Endothelial cell of umbilical vein (primary cell): ENCODE data around the gene PAK6. TPM values are rescaled to one million over a fixed set of nuclear protein-coding genes. Genes with fewer than 3 reads are reported as not detected.
A peak's percentile ranks its signal among the peaks of the same experiment; 100 is the strongest.

Source experiments
- BruUV-seq: library from RNA; stranded (reverse); fragments of 400-500 nt; replicated peaks from 2 replicates; lab custom pipeline; 2021; lab: Mats Ljungman, UMichigan
- CTCF ChIA-PET: fragments of 300-600, 350-600 bp; sonication (Branson Sonifier 250); formaldehyde crosslinking; loops from one replicate; lab custom pipeline; 2021; ENCODE audit warnings: antibody characterized with exemption, inconsistent platforms; lab: Charles Lee
- POLR2A ChIA-PET: fragments of 300-600, 350-600 bp; sonication (Branson Sonifier 250); formaldehyde crosslinking; loops from one replicate; lab custom pipeline; 2021; ENCODE audit warnings: antibody characterized with exemption, inconsistent platforms; lab: Charles Lee
- DNase-seq: peaks from one replicate; pipeline ENCODE4 v3.0.0-alpha.2; 2011; ENCODE audit warnings: low read depth, low spot score
- FAIRE-seq: peaks from 2 replicates; lab custom pipeline; 2011; peaks lifted over from hg19 to GRCh38; lab: Jason Lieb, UNC
- H2AFZ ChIP-seq: 2 replicates; pipeline ENCODE4 v1.6.0; 2012; ENCODE audit warnings: low read depth, low read length, control low read depth, inconsistent platforms
- H3K27ac ChIP-seq: 2 replicates; pipeline ENCODE4 v1.5.1; 2011; ENCODE audit warnings: low read depth, mild to moderate bottlenecking, control low read depth, low read length, moderate library complexity; ENCODE audit not compliant: insufficient read depth
- H3K27me3 ChIP-seq, 2 experiments: 2 replicates each; pipeline versions ENCODE4 v1.6.0 to v1.6.1; 2011; ENCODE audit warnings: low read length in 2 of 2, mixed read lengths in 1 of 2; ENCODE audit not compliant: control insufficient read depth in 2 of 2, insufficient read depth in 2 of 2
- H3K36me3 ChIP-seq, 2 experiments: 2 replicates in 1 of 2; 3 replicates in 1 of 2; pipeline ENCODE4 v1.5.1; 2011; ENCODE audit warnings: low read length in 2 of 2, mild to moderate bottlenecking in 1 of 2, moderate library complexity in 1 of 2; ENCODE audit not compliant: control insufficient read depth in 2 of 2, insufficient read depth in 2 of 2; ENCODE audit errors: extremely low read depth in 1 of 2
- H3K4me1 ChIP-seq: 3 replicates; pipeline ENCODE4 v1.5.1; 2011; ENCODE audit warnings: mild to moderate bottlenecking, low read length; ENCODE audit not compliant: control insufficient read depth, insufficient read depth; ENCODE audit errors: extremely low read depth
- H3K4me2 ChIP-seq: 2 replicates; pipeline ENCODE4 v1.6.1; 2011; ENCODE audit warnings: low read length, control low read depth, mixed read lengths; ENCODE audit not compliant: insufficient read depth
- H3K4me3 ChIP-seq, 3 experiments: fragments of 200-600 bp in 1 of 3; sonication (generic), shearing (Covaris generic) in 1 of 3; replicated peaks in 1 of 3; 2 replicates each; pipeline ENCODE4 v1.5.1; 2011 to 2016; ENCODE audit warnings: control low read depth in 3 of 3, low read length in 3 of 3, mild to moderate bottlenecking in 2 of 3, inconsistent platforms in 1 of 3, low read depth in 1 of 3, moderate library complexity in 1 of 3; ENCODE audit not compliant: insufficient read depth in 1 of 3
- H3K79me2 ChIP-seq: 2 replicates; pipeline ENCODE4 v1.6.0; 2012; ENCODE audit warnings: low read length, inconsistent platforms; ENCODE audit not compliant: control insufficient read depth, insufficient read depth
- H3K9ac ChIP-seq: replicated peaks from 2 replicates; pipeline ENCODE3; 2011; ENCODE audit warnings: low read length, control low read depth; ENCODE audit not compliant: insufficient read depth; ENCODE audit errors: extremely low read depth
- H3K9me1 ChIP-seq: replicated peaks from 3 replicates; pipeline ENCODE4 v1.6.0; 2011; ENCODE audit warnings: mild to moderate bottlenecking, low read length; ENCODE audit not compliant: control insufficient read depth, insufficient read depth; ENCODE audit errors: extremely low read depth
- H3K9me3 ChIP-seq: replicated peaks from 2 replicates; pipeline ENCODE4 v1.5.1; 2012; ENCODE audit warnings: low read length, inconsistent platforms; ENCODE audit not compliant: control insufficient read depth, insufficient read depth
- H4K20me1 ChIP-seq: replicated peaks from 2 replicates; pipeline ENCODE3; 2011; ENCODE audit warnings: mild to moderate bottlenecking, low read length; ENCODE audit not compliant: control insufficient read depth, insufficient read depth; ENCODE audit errors: extremely low read depth
- EZH2 ChIP-seq: IDR thresholded peaks from 2 replicates; pipeline ENCODE4 v1.6.1; 2012; ENCODE audit warnings: borderline replicate concordance, low read depth, mild to moderate bottlenecking, moderate library complexity, low read length, inconsistent platforms; ENCODE audit not compliant: severe bottlenecking
- FOS ChIP-seq: IDR thresholded peaks from 2 replicates; pipeline ENCODE4 v1.6.1; 2011; ENCODE audit warnings: mild to moderate bottlenecking, low read length, moderate library complexity, borderline replicate concordance; ENCODE audit not compliant: insufficient read depth
- GATA2 ChIP-seq: IDR thresholded peaks from 2 replicates; pipeline ENCODE4 v1.7.0; 2011; ENCODE audit warnings: low read depth, mild to moderate bottlenecking, moderate library complexity, mixed read lengths, low read length; ENCODE audit not compliant: insufficient read length, insufficient read depth
- JUN ChIP-seq: IDR thresholded peaks from 2 replicates; pipeline ENCODE4 v1.6.1; 2011; ENCODE audit warnings: borderline replicate concordance, low read depth; ENCODE audit not compliant: insufficient read length, insufficient read depth
- MAX ChIP-seq: IDR thresholded peaks from 2 replicates; pipeline ENCODE4 v1.6.1; 2011; ENCODE audit not compliant: insufficient read depth, insufficient read length
- MYC ChIP-seq: IDR thresholded peaks from one replicate; pipeline ENCODE4 v1.6.1; 2011; ENCODE audit warnings: mild to moderate bottlenecking, low read depth, low read length
- POLR2A ChIP-seq: IDR thresholded peaks from 2 replicates; pipeline ENCODE4 v1.6.1; 2012; ENCODE audit warnings: low read depth, mild to moderate bottlenecking, control low read depth, low read length
- POLR2AphosphoS5 ChIP-seq: IDR thresholded peaks from 2 replicates; pipeline ENCODE4 v1.6.1; 2012; ENCODE audit warnings: low read depth, mild to moderate bottlenecking, control low read depth, low read length, moderate library complexity; ENCODE audit not compliant: insufficient read depth
- dilution Hi-C: fragments of 300-500 bp; cut with MboI; formaldehyde crosslinking; loops from one replicate; pipeline ENCODE4 v1.15.0; 2019; ENCODE audit warnings: low sequenced_read_pairs; ENCODE audit not compliant: extremely low pct_ligation_motif_present
- intact Hi-C: fragments of 100-400 bp; cut with micrococcal nuclease; formaldehyde crosslinking; loops from one replicate; pipeline ENCODE4 v1.10.0; 2022
- polyA plus RNA-seq, 4 experiments: library from polyadenylated mRNA; depleted of rRNA in 3 of 4; stranded (reverse) in 3 of 4; unstranded in 1 of 4; fragments of >200 nt; gene quantifications; 2 replicates each; pipeline versions ENCODE4 v1.2.1 to v1.2.3, GENCODE V29; 2011 to 2012; ENCODE audit warnings: missing spikeins in 1 of 4
- total RNA-seq: library from RNA; stranded (reverse); gene quantifications from 2 replicates; pipeline ENCODE4 v1.2.3, GENCODE V29; 2021
- TF ChIP-seq, protein P1 (sequence below), 2 donors: IDR thresholded peaks; 1 replicate in 1 of 2; 2 replicates in 1 of 2; pipeline ENCODE4 v1.5.1; 2011; ENCODE audit warnings: low read length in 2 of 2, mild to moderate bottlenecking in 2 of 2, moderate library complexity in 2 of 2, control low read depth in 1 of 2, inconsistent platforms in 1 of 2, low read depth in 1 of 2; ENCODE audit not compliant: insufficient read depth in 1 of 2; ENCODE audit errors: extremely low read depth in 1 of 2

Gene PAK6
- total and polyA plus RNA-seq, 2 donors (not counting 3 experiments of a cell fraction or from before 2014, with no cell fraction given) = not detected

DNA sequence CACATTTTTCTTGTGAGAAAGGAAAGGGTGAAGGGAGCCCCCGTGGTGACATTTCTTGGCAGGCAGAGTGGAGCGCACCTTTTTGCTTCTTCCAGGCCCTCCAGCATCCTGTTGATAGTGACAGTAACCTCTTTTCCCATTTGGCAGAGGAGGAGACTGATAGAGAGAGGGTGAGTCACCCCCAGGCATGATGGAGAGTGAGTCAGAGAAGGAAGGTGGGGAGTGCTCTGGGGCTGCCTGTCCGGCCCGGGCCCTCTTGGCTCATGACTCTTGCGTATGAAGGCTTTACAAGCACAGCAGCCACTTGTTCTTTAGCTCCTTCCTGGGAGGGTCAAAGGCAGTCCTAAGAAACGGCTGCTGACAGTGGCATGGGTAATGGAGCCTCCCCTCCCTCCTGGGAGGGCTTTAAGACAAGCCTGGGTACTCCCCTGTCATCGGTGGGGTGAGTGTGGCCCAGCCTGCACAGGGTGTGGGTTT lies 28.0 kb downstream of the PAK6 start:
- Histone ChIP-seq H3K27ac (peak overlapping the region; percentile 61), H2AFZ (peak overlapping the region; percentile 81), H3K4me3 (no peak overlapping the region), H3K36me3 (no peaks in the 10 kb centered on the region), H3K4me1 (peaks cover 9% of the 10 kb centered on the region), H3K79me2 (no peaks in the 10 kb centered on the region), H3K9ac (no peak overlapping the region), H3K9me3 (no peaks in the 10 kb centered on the region), H3K27me3 (peaks cover 3% of the 10 kb centered on the region in 2 experiments), H4K20me1 (no peaks in the 10 kb centered on the region), H3K9me1 (no peaks in the 10 kb centered on the region), H3K4me2 (no peak overlapping the region)
- TF ChIP-seq JUN (peak; percentile 95), EZH2 (no peak), POLR2AphosphoS5 (peak; percentile 53), MYC (no peak), MAX (no peak), POLR2A (no peak), GATA2 (peak; percentile 50), FOS (peak; percentile 99)
- TF ChIP-seq, protein P1, sequence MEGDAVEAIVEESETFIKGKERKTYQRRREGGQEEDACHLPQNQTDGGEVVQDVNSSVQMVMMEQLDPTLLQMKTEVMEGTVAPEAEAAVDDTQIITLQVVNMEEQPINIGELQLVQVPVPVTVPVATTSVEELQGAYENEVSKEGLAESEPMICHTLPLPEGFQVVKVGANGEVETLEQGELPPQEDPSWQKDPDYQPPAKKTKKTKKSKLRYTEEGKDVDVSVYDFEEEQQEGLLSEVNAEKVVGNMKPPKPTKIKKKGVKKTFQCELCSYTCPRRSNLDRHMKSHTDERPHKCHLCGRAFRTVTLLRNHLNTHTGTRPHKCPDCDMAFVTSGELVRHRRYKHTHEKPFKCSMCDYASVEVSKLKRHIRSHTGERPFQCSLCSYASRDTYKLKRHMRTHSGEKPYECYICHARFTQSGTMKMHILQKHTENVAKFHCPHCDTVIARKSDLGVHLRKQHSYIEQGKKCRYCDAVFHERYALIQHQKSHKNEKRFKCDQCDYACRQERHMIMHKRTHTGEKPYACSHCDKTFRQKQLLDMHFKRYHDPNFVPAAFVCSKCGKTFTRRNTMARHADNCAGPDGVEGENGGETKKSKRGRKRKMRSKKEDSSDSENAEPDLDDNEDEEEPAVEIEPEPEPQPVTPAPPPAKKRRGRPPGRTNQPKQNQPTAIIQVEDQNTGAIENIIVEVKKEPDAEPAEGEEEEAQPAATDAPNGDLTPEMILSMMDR (IDR thresholded peaks at IDR 0.05; ENCODE audit: extremely low read depth in 1 of 2, insufficient read depth in 1 of 2, low read depth in 1 of 2, low read length in 2 of 2) = no peak
- intact Hi-C loops (no loop called here), dilution Hi-C loops (no loop called here)
- peak; percentile 99 for FAIRE-seq
- ChIA-PET CTCF (interaction anchor here (0.7 to 20.1 kb wide), 8 partner anchors 8 to 219 kb away, joined by 3 to 879 read pairs (median 6); partner anchors contain the start of gene PAK6), POLR2A (interaction anchor here (0.6 kb wide), 1 partner anchor 37 kb away, joined by 3 read pairs; no protein-coding TSS in a partner anchor)
- BruUV-seq = no TSS peak
- peak; percentile 94 for DNase-seq
